ENCODE data around the gene BCKDK.
A peak's percentile ranks its signal among the peaks of the same experiment; 100 is the strongest.
"Not testable (repeated sequence)": the region's sequence is repeated elsewhere in the genome, so short reads cannot be mapped to it uniquely, and the experiment has no call there.

BCKDK gene

DNA sequence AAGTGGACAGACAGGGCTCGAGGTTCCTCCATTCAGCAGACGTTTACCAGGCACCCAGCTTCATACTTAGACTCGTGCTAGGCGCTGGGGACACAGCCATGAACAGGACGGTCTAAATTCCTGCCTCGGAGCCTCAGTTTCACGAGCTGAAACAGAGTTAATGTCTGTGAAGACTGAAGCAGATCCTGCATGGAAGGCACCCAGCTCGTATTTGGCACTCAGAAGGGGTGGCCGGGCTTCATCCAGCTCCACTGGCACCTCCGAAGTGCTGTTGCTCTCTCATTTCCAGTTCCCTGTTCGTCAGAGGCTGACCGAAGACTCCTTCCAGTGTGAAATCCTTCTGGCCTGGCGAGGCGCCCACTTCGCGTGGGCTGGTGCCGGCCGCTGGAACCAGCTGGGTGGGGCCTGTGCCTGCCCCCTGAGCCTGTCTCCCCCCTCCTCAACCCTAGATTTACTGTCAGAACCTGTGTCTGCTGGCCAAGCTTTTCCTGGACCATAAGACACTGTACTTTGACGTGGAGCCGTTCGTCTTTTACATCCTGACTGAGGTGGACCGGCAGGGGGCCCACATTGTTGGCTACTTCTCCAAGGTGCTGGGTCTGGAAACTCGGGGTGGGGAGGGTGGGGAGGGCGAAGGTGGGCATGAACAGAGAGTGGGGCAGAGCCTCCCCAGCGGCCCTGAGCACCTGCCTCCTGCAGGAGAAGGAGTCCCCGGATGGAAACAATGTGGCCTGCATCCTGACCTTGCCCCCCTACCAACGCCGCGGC is 21.6 kb downstream of the BCKDK start:
- DNase-seq: no peak

DNA sequence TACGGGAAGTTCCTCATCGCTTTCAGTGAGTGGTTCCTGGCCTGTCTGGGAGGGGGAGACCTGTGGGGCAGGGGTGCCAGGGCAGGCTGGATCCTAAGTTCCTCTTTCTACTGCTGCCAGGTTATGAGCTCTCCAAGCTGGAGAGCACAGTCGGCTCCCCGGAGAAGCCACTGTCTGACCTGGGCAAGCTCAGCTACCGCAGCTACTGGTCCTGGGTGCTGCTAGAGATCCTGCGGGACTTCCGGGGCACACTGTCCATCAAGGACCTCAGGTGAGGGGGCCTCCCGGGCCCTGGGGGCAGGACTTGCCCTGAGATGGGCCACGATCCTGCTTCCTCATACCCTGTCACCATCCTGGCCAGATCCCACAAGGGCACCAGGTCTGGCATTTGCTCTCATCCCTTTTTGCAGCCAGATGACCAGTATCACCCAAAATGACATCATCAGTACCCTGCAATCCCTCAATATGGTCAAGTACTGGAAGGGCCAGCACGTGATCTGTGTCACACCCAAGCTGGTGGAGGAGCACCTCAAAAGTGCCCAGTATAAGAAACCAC is 22.2 kb downstream of the BCKDK start:
- no peak for DNase-seq

DNA sequence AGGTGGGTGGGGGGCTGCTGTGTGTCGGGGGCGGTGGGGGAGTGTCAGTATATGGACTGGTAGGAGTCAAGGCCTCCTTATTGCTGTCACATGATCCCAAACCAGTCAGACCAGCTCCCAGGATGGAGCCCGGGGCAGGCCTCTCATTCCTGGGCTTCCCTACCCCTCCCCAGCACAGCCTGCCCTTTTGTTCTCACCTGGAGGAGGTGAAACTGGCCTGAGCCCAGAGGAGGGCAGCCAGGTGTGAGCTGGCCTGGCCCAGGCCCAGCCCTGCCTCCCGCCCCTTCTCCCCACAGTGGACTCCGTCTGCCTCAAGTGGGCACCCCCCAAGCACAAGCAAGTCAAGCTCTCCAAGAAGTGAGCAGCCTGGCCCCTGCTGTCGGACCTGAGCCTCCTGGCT is 22.7 kb downstream of the BCKDK start:
- no peak for DNase-seq

DNA sequence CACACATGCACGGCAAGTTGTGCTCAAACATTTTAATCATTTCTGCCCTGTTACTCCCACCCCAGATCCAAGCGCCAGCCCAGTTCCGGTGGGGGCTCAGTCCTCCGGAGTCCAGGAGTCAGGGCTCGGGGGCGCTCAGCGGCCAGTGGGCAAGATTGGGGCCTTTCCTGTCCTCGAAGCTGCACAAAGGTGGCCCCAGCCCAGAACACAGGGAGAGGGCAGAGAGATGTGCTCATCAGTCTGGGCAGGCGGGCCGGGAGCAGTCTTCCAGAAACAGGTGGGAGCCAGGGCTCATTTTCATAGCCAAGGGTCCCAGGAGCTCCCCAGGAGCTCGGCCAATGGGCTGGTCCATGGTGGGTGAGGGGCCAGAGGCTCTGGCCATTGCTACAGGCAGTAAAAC is 23.2 kb downstream of the BCKDK start:
- DNase-seq: no peak

- no peak for DNase-seq
Measured at GRCh38 chr16:31131841-31132271, 23.7 kb downstream of the BCKDK start.

DNA sequence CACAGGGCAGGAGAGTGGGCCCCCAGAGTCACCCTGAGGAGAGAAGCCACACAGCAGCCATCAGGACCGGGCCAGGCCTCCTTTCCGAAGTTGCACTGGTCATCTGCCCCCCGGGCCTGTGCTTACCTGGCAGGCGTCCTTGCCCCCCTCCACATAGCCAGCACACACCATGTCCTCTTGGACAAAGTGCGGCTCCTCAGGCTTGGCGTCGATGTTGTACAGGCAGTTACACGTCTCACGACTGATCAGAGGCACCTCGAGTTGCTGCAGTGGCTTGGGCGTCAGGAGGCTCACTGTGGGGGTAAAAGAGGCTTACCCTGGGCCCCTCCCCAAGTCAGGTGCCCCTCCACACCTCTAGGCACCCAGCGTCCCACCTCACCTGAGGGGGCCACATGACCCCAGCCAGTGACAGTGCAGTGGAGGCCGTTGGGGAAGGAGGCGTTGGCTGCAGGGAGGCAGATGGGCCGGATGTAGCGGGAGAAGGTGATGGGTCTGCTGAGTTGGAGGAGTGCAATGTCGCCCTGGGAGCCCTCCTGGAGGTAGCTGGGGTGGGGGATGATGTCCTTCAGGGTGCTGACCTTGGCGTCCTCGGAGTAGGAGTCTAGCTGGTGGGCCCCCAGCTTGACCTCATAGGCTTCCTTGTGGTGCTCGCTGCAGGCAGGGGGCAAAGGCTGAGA is 24.3 kb downstream of the BCKDK start:
- DNase-seq: no peak

- no peak for DNase-seq
Measured at GRCh38 chr16:31133046-31133501, 24.9 kb downstream of the BCKDK start.

DNA sequence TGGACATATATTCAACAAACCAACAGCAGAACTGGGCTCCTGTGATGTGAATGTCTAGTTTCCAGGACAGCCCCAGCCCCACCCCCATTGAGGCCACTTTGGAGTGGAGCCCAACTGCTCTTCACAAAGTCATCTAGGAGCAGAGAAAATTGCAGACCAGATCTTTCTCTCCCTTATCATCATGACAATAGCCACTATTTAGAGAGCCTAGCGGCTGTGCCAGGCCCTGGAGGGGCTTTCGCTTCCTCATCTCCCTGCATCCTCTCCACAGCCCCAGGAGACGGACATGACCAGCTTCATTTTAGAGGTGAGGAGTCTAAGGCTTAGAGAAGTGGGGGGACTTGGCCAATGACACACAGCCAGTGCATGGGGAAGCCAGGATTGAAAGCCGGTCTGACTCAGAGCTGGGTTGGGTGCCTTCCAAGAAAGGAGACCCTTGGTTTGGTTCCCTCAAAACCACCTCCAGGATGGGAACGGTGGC is 25.9 kb downstream of the BCKDK start:
- DNase-seq: no peak

GRCh38 chr16:31134625-31135534 is 26.7 kb downstream of the BCKDK start:
- DNase-seq: no peak

- no peak for DNase-seq
Measured at GRCh38 chr16:31135535-31136286, 27.5 kb downstream of the BCKDK start, which contains the start of gene PRSS8. Gene PRSS8 (minus strand): TSS chr16:31135727. CDS start chr16:31135498, 229 bp downstream.

GRCh38 chr16:31136287-31136662 is 28.1 kb downstream of the BCKDK start:
- DNase-seq: no peak

DNA sequence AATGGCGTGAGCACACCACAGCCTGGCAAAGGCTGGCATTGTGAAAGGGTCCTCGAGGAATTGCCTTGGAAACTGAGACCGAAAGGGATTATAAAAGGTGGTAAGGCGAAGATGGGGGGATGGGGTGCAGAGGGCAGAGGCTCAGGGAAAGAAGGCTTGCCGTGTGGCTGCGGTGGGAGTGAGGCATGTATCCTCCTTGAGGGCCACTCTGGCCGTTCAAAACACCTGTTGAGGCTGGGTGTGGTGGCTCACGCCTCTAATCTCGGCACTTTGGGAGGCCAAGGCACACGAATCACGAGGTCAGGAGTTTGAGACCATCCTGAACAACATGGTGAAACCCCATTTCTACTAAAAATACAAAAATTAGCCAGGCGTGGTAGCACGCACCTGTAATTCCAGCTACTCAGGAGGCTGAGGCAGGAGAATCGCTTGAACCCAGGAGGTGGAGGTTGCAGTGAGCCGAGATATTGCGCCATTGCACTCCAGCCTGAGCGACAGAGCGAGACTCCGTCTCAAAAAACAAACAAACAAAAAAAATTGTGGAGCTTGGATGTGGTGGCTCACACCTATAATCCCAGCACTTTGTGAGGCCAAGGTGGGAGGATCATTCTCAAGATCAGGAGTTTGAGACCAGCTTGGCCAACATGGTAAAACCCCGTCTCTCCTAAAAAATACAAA is 28.8 kb downstream of the BCKDK start:
- DNase-seq: not testable (repeated sequence)

DNA sequence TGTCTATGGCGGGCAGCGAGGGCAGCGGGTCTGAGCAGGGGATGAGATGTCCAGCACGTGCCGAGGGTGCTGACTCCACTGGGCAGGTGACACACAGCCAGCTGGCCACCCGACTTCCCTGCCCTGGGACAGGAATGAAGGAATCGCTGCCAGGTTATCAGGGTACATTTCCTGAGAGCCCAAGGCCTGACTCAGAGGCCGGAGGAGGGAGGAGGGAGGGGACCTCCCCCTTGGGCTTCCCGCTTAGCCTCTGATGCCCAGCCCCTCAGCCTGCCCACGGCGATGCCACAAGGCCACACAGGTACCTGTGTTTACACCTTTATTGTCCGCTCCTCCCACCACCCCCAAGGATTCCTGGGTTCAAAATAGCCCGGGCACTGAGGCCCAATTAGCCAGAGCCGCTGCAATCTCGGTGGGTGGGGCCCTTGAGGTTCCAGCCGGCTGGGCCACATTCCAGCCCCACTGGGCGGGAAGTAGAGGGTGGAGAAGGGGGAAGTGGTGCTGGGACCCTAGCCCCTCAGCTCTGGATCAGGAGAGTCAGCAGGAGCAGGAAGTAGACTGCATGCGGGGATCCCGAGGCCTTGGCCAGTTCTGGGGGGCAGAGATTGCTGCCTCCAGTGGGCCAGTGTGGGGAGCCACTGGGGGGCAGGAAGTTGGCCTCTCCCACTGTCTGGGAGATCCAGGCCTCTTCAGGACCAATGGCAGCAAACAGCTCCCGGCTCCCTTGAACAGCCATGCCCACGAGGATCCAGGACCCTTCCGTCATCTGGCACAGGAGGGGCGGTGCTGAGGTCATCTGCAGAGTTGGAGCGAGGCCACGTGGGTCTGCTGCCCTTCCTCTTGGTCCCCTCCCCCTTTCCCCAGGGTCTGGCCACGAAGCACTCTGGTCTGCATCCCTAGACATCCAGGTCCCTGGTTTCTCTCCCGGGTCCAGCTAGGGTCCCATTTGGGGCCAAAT is 30.7 kb downstream of the BCKDK start:
- DNase-seq: no peak

DNA sequence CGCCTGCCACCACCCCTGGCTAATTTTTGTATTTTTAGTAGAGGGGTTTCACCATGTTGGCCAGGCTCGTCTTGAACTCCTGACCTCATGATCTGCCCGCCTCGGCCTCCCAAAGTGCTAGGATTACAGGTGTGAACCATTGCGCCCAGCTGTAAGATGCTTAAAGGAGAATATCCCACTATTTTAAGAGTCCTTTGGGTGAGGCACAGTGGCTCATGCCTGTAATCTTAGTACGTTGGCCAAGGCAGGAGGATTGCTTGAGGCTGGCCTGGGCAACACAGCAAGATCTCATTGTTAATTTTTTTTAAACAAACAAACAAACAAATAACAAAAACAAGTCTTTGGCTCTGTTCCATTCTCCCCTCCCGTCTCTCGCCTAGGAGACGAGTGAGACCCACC is 32.9 kb downstream of the BCKDK start:
- not testable (repeated sequence) for DNase-seq

DNA sequence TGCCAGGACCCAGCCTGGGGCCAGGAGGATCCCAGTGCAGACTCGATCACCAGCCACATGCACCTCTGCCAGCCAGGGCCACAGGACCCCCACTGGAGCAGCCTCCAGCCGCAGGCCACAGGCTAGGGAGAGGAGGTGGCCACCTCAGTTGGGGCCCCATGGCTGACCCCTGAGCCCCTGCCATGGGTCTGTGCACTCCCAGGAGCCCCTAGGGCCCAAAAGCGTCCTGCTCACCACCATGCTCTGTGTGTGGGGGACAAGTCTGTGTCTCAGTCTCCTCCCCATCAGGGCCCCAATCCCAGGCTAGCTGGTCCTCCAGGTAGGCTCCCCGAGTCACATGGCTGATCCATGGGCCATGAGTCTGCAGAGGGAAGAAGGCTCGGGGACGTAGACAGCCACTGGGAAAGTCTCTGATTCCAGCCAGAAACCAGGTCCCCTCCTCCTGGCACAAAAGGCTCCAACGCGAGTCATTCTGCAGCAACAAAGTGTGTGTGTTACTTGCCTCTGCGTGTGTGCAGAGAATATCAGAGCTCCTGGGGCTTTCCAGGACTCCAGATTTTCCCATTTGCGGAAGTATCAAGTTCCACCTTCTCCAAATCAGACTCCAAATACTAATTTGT is 33.4 kb downstream of the BCKDK start:
- no peak for DNase-seq

DNA sequence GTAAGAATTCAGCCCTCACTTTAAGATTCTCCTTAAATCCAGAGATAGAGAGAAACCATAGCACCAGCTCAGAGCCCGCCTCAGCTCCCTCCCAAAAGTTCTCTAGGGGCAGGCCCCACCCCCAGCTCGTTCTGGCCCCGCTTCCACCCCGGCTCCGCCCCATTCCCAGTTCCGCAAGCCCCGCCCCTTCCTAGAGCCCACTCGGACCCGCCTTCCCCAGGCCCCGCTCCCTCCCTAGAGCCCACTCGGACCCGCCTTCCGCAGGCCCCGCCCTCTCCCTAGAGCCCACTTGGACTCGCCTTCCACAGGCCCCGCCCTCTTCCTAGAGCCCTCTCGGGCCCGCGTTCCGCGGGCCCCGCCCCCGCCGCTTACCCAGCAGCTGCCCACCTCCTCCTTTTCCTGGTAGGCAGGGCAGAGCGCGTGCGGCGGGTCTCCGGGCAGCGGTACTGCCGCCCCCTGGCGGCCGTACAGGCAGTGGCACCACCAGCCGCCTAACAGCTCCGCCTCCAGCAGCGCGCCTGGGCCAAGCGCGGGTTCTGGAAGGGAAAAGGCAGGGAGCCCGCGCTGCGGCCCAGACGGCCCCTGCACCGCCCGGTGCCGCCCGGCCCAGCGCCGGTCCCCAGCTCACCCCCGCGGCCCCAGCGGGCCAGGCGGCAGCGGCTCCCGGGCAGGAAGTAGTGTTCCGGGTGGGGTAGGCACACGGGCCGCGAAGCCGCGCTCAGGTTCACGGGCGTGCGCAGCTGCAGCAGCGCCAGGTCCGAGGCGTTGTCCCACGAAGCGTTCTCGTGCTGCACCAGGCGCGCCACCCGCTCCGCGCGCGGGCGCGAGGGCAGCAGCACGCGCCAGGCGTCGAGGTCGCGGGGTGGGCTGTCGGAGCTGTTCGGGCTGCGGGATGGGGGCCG is 34.2 kb downstream of the BCKDK start:
- peak; percentile 95 for DNase-seq

GRCh38 chr16:31143011-31143693 is 35.0 kb downstream of the BCKDK start:
- DNase-seq: no peak

GRCh38 chr16:31143694-31144148 is 35.5 kb downstream of the BCKDK start:
- no peak for DNase-seq

Data from activated effector memory CD4-positive, alpha-beta T cell treated with Interleukin-2 at 50 U/mL for 16 hours (primary cell).